Osteocyte (in vitro differentiated cells): ENCODE results near the gene FAM209B. TPM values are rescaled to one million over a fixed set of nuclear protein-coding genes. Genes with fewer than 3 reads are reported as not detected.

Experiments
- DNase-seq: peaks from one replicate; pipeline ENCODE4 v3.0.0; 2021; ENCODE audit warnings: mixed read lengths; ENCODE audit not compliant: unreplicated experiment; ENCODE audit errors: extremely low spot score
- H3K27ac Mint-ChIP-seq: one replicate; pipeline ENCODE4 v1.8.0; 2021; ENCODE audit warnings: mild to moderate bottlenecking, mixed read lengths; ENCODE audit not compliant: unreplicated experiment
- H3K27me3 Mint-ChIP-seq: one replicate; pipeline ENCODE4 v1.8.0; 2021; ENCODE audit warnings: mixed read lengths; ENCODE audit not compliant: unreplicated experiment
- H3K36me3 Mint-ChIP-seq: one replicate; pipeline ENCODE4 v1.8.0; 2021; ENCODE audit warnings: mixed read lengths; ENCODE audit not compliant: unreplicated experiment
- H3K4me1 Mint-ChIP-seq: one replicate; pipeline ENCODE4 v1.8.0; 2021; ENCODE audit warnings: mixed read lengths; ENCODE audit not compliant: unreplicated experiment
- H3K4me3 Mint-ChIP-seq: one replicate; pipeline ENCODE4 v1.8.0; 2021; ENCODE audit warnings: mild to moderate bottlenecking, moderate library complexity, mixed read lengths; ENCODE audit not compliant: unreplicated experiment
- H3K9me3 Mint-ChIP-seq: one replicate; pipeline ENCODE4 v1.8.0; 2021; ENCODE audit warnings: mixed read lengths; ENCODE audit not compliant: unreplicated experiment
- total RNA-seq: library from RNA; stranded (reverse); gene quantifications from 2 replicates; pipeline ENCODE4 v1.2.1, GENCODE V29; 2021
- TF ChIP-seq, protein P1 (sequence below): fragments of 200-600 bp; sonication (generic); IDR thresholded peaks from 2 replicates; pipeline ENCODE4 v1.5.0; 2021; ENCODE audit warnings: antibody characterized with exemption, mild to moderate bottlenecking, moderate library complexity

The FAM209B gene
- total RNA-seq, 1 donor from 2014 or later = not detected

DNA sequence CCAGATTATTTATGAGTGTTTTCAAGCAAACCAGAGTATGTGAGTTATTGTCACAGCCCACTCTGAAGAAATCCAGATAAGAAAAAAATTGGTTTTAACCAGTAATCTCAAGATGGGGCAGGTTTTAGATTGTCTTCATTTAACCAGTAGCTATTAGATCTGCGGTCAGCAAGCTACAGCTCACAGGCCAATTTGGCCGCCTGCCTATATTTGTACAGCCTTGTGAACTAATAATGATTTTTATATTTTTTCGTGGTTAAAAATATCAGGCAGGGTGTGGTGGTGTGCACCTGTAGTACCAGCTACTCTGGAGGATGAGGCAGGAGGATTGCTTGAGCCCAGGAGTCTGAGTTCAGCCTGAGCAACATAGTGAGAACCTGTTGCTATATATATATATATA, 5.0 kb downstream of the FAM209B start:
- H3K27me3 Mint-ChIP-seq = no peaks in the 10 kb centered on the region
- H3K27ac Mint-ChIP-seq = no peak overlapping the region
- H3K4me1 Mint-ChIP-seq = no peaks in the 10 kb centered on the region
- H3K36me3 Mint-ChIP-seq = no peaks in the 10 kb centered on the region
- no peak for DNase-seq
- TF ChIP-seq, protein P1, sequence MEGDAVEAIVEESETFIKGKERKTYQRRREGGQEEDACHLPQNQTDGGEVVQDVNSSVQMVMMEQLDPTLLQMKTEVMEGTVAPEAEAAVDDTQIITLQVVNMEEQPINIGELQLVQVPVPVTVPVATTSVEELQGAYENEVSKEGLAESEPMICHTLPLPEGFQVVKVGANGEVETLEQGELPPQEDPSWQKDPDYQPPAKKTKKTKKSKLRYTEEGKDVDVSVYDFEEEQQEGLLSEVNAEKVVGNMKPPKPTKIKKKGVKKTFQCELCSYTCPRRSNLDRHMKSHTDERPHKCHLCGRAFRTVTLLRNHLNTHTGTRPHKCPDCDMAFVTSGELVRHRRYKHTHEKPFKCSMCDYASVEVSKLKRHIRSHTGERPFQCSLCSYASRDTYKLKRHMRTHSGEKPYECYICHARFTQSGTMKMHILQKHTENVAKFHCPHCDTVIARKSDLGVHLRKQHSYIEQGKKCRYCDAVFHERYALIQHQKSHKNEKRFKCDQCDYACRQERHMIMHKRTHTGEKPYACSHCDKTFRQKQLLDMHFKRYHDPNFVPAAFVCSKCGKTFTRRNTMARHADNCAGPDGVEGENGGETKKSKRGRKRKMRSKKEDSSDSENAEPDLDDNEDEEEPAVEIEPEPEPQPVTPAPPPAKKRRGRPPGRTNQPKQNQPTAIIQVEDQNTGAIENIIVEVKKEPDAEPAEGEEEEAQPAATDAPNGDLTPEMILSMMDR = no peak
- H3K4me3 Mint-ChIP-seq = no peak overlapping the region
- no peaks in the 10 kb centered on the region for H3K9me3 Mint-ChIP-seq

DNA sequence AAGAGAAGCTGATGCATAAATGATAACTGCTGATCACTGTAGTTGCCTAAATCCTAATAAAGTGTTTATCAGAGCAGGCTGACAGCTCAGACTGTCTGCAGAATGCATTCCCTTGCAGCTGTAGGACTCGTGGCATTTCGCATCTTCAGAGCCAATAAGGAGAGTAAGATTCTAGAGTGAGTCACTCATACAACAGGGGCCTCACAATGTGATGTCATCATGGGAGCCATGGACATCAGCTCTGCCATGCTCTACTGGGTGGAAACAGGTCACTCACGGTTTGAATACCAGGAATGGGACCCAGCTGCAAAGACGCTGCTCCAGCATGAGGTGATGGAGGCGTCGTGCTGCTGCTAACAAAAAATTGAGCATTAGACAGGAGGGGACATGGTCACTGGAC, 7.4 kb downstream of the FAM209B start:
- TF ChIP-seq, protein P1 = no peak
- DNase-seq = no peak
- H3K9me3 Mint-ChIP-seq = no peaks in the 10 kb centered on the region
- no peaks in the 10 kb centered on the region for H3K27me3 Mint-ChIP-seq
- no peaks in the 10 kb centered on the region for H3K36me3 Mint-ChIP-seq
- no peak overlapping the region for H3K27ac Mint-ChIP-seq
- no peak overlapping the region for H3K4me3 Mint-ChIP-seq
- no peaks in the 10 kb centered on the region for H3K4me1 Mint-ChIP-seq

DNA sequence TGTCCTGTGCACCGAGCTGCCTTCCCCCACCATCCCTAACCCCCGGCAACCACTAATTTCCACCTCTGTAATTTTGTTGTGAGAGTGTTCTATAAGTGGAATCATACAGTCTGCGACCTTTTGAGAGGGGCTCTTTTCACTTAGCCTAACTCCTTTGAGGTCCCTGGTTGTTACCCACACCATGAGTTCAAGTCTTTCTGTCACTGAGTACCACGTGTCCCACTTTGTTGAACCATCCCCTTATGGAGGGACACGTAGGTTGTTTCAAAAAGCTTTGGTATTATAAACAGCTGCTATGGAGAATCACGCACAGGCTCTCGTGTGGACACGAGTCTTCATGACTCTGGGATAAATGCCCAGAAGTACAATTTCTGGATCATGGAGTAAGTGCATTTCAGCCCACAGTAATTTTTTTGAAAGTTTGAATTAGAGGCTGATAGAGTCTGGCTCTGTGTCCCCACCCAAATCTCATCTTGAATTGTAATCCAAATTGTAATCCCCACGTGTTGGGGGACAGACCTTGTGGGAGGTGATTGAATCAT, 9.5 kb downstream of the FAM209B start:
- H3K4me3 Mint-ChIP-seq = no peak overlapping the region
- DNase-seq = no peak

DNA sequence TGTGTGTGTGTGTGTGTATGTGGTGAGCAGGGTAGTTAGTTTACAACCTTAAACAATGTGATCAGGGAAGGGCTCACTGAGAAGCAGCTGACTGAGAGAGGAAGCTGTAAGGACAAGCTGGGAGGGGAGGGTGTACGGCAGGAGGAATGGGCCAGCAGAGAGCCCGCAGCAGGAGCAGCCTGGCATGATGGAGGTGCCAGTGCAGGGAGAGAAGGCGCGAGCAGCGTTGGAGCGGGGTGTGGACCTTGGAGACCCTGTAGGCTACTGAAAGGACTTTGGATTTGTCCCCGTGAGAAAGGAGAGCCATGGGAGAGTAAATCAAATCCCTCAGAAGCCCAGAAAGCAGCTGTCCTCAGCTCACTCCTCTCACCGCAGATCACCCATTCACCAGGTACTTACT, 18.5 kb downstream of the FAM209B start:
- Mint-ChIP-seq H3K4me3 (no peak overlapping the region), H3K36me3 (no peaks in the 10 kb centered on the region), H3K27ac (no peak overlapping the region), H3K9me3 (peaks cover 9% of the 10 kb centered on the region), H3K4me1 (peaks cover 12% of the 10 kb centered on the region), H3K27me3 (peaks cover 11% of the 10 kb centered on the region)
- no peak for DNase-seq
- TF ChIP-seq, protein P1 = no peak

More for the DNA sequence above, 9.5 kb downstream of the FAM209B start:
- Mint-ChIP-seq H3K36me3 (no peaks in the 10 kb centered on the region), H3K27me3 (peaks cover 4% of the 10 kb centered on the region), H3K27ac (no peak overlapping the region), H3K4me1 (no peaks in the 10 kb centered on the region), H3K9me3 (no peaks in the 10 kb centered on the region)
- TF ChIP-seq, protein P1 = no peak

DNA sequence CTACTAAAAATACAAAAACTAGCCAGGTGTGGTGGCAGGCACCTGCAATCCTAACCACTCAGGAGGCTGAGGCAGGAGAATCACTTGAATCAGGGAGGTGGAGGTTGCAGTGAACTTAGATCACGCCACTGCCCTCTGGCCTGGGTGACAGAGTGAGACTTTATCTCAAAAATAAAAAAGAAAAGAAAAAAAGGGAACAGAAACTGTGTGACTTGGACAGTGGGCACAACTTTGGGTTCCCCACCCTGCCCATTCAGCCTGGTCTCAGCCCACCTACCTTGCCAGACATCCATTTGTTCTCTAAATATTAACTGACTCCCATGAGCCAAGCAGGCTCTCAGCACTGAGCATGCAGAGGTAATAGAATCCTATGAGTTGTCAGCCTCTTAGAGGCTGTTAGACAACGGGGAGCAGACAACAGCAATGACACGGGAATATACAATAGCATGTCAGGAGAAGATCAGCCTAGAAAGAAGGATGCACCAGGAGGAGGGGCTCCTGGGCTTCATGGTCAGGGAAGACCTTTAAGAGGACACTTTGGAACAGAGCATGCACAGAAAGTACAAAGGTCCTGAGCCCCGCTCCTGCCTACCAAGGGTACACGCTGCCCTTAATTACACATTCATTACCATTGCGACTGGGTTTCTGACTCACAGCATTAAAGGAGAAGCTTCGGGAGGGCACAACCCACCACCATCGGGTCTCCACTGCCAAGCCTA, 20.0 kb downstream of the FAM209B start:
- TF ChIP-seq, protein P1 = no peak
- H3K27me3 Mint-ChIP-seq = peaks cover 6% of the 10 kb centered on the region
- peaks cover 12% of the 10 kb centered on the region for H3K4me1 Mint-ChIP-seq
- H3K27ac Mint-ChIP-seq = no peak overlapping the region
- no peaks in the 10 kb centered on the region for H3K36me3 Mint-ChIP-seq
- H3K4me3 Mint-ChIP-seq = no peak overlapping the region
- H3K9me3 Mint-ChIP-seq = peaks cover 9% of the 10 kb centered on the region
- DNase-seq = no peak
